ENCODE results near the gene FN1.

FN1 gene

DNA sequence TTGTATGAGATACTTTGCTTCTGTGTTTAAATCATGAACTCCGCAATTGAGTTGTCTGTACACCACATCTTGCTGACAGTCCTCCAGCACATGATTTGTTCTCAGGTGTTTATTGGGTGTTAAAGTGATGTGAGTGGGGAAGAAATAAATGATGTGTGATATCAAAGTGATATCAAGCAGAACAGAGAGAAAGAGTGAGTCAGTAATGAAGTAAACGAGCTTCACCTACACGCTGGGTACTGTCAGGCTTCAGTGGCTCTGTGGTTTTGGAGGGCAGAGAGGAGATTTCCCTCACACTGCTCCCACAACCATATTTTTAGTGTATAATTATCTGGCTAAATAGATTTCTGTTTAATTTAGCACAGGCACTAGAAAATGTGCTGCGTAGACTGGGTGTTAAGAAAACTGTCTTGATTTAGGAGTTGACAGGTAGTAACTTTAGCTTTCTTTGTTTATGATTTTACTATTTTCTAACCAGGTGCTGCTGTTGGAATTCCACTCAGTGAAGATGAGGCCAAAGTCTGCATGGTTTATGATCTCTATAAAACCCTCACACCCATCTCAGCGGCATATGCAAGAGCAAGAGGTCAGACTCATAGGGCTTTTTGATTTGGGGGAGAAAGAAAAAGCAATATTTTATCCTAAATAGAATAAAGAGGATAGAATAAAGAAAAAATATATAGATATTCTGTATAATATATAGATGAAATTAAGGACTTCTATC lies 102.8 kb downstream of the FN1 start:
- H3K79me1 ChIP-seq (replicated peaks; ENCODE audit: low read length, poor library complexity, severe bottlenecking) = peaks cover 7% of the 10 kb centered on the region

DNA sequence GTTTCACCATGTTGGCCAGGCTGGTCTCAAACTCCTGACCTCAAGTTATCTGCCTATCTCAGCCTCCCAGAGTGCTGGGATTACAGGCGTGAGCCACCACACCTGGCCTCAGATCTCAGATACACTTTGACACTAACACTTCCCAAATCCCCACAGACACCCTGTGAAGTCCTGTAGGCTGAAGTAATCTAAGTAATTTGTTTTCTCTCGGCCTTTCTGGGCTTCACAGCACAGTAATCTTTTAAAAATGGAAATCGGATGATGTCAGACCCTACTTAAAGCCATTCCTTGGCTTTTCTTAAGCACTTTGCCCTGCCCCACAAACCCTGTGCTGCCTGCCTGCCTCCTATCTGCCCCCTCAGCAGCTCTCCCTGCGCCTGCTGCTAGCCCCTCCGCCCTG lies 107.8 kb downstream of the FN1 start:
- Histone ChIP-seq H3K79me1 (replicated peaks; ENCODE audit: low read length, poor library complexity, severe bottlenecking) (peaks cover 11% of the 10 kb centered on the region), H4K91ac (ENCODE audit: low read length) (peak overlapping the region; percentile 80), H2BK12ac (ENCODE audit: low read length in 2 of 2) (no peak overlapping the region), H3K9ac (ENCODE audit: low read length) (no peak overlapping the region), H3K27me3 (ENCODE audit: control insufficient read depth in 1 of 2, insufficient read depth in 1 of 2, low read length in 2 of 2) (no peaks in the 10 kb centered on the region), H4K8ac (ENCODE audit: low read length) (peak overlapping the region; percentile 12), H2AK5ac (ENCODE audit: low read length, severe bottlenecking) (no peak overlapping the region), H2AFZ (ENCODE audit: low read depth, low read length) (no peak overlapping the region), H3K36me3 (ENCODE audit: control insufficient read depth in 1 of 2, insufficient read depth in 2 of 2, low read depth in 1 of 2, low read length in 2 of 2) (peaks cover 31 to 76% of the 10 kb centered on the region in 2 experiments), H3K9me3 (ENCODE audit: control insufficient read depth, low read length) (no peaks in the 10 kb centered on the region), H3K4ac (ENCODE audit: low read depth in 1 of 2, low read length in 2 of 2) (peak overlapping the region in 1 of 2 experiments; percentile 35), H2BK5ac (ENCODE audit: low read depth, low read length, poor library complexity, severe bottlenecking) (no peak overlapping the region), H3K27ac (ENCODE audit: low read length, poor library complexity, severe bottlenecking) (no peak overlapping the region), H3K4me3 (ENCODE audit: insufficient read depth in 1 of 2, low read depth in 1 of 2, low read length in 2 of 2) (no peak overlapping the region), H3K4me2 (ENCODE audit: low read length, poor library complexity, severe bottlenecking) (no peak overlapping the region), H3K14ac (ENCODE audit: low read length in 2 of 2) (no peak overlapping the region), H3K23ac (ENCODE audit: low read length in 2 of 2) (no peak overlapping the region), H3K4me1 (ENCODE audit: control insufficient read depth, insufficient read depth, low read depth, low read length) (peaks cover 10% of the 10 kb centered on the region), H2BK120ac (ENCODE audit: low read depth, low read length) (no peak overlapping the region), H3K18ac (ENCODE audit: low read depth in 1 of 2, low read length in 2 of 2) (peak overlapping the region; percentile 25 to 58), H2BK15ac (ENCODE audit: low read depth, poor library complexity, severe bottlenecking) (no peak overlapping the region)
- no peak for DNase-seq
- 86% methylated on average over 4 of the region's 5 CpGs for WGBS

More for the DNA sequence above, 102.8 kb downstream of the FN1 start:
- DNase-seq = no peak
- Histone ChIP-seq H2BK120ac (ENCODE audit: low read depth, low read length) (no peak overlapping the region), H2BK12ac (ENCODE audit: low read length in 2 of 2) (no peak overlapping the region), H3K4me2 (ENCODE audit: low read length, poor library complexity, severe bottlenecking) (no peak overlapping the region), H3K4me3 (ENCODE audit: insufficient read depth in 1 of 2, low read depth in 1 of 2, low read length in 2 of 2) (no peak overlapping the region), H3K4ac (ENCODE audit: low read depth in 1 of 2, low read length in 2 of 2) (no peak overlapping the region), H2BK5ac (ENCODE audit: low read depth, low read length, poor library complexity, severe bottlenecking) (no peak overlapping the region), H4K8ac (ENCODE audit: low read length) (no peak overlapping the region), H2AK5ac (ENCODE audit: low read length, severe bottlenecking) (no peak overlapping the region), H2AFZ (ENCODE audit: low read depth, low read length) (no peak overlapping the region), H3K36me3 (ENCODE audit: control insufficient read depth in 1 of 2, insufficient read depth in 2 of 2, low read depth in 1 of 2, low read length in 2 of 2) (peaks cover 7 to 84% of the 10 kb centered on the region in 2 experiments), H3K9ac (ENCODE audit: low read length) (no peak overlapping the region), H3K9me3 (ENCODE audit: control insufficient read depth, low read length) (no peaks in the 10 kb centered on the region), H3K14ac (ENCODE audit: low read length in 2 of 2) (no peak overlapping the region), H3K27ac (ENCODE audit: low read length, poor library complexity, severe bottlenecking) (no peak overlapping the region), H2BK15ac (ENCODE audit: low read depth, poor library complexity, severe bottlenecking) (no peak overlapping the region), H3K27me3 (ENCODE audit: control insufficient read depth in 1 of 2, insufficient read depth in 1 of 2, low read length in 2 of 2) (no peaks in the 10 kb centered on the region), H4K91ac (ENCODE audit: low read length) (no peak overlapping the region), H3K4me1 (ENCODE audit: control insufficient read depth, insufficient read depth, low read depth, low read length) (peaks cover 9% of the 10 kb centered on the region), H3K23ac (ENCODE audit: low read length in 2 of 2) (no peak overlapping the region), H3K18ac (ENCODE audit: low read depth in 1 of 2, low read length in 2 of 2) (no peak overlapping the region)
- WGBS = 100% methylated on average over 2 of the region's 5 CpGs

DNA sequence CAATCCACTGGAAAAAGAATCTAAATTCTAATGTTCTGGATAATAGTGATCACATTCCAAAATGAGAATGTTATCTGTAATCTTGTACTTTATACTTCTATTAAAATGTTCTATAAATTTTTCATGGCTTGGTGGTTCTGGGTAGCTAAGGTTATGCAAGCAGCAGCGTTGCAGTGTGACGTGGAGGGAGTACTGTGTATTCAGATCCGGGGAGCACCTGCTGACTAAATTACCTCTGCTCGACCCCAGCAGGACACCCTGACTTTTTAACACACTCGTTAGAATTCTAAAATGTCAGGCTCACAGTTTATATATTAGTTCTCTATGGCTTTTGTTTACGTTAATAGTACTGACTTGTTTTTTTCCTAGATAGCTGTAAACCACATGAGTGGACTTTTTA lies 111.1 kb downstream of the FN1 start:
- Histone ChIP-seq H2AK5ac (ENCODE audit: low read length, severe bottlenecking) (no peak overlapping the region), H3K9ac (ENCODE audit: low read length) (no peak overlapping the region), H4K91ac (ENCODE audit: low read length) (no peak overlapping the region), H2BK5ac (ENCODE audit: low read depth, low read length, poor library complexity, severe bottlenecking) (no peak overlapping the region), H2BK15ac (ENCODE audit: low read depth, poor library complexity, severe bottlenecking) (no peak overlapping the region), H4K8ac (ENCODE audit: low read length) (no peak overlapping the region), H3K23ac (ENCODE audit: low read length in 2 of 2) (no peak overlapping the region), H2BK12ac (ENCODE audit: low read length in 2 of 2) (no peak overlapping the region), H3K36me3 (ENCODE audit: control insufficient read depth in 1 of 2, insufficient read depth in 2 of 2, low read depth in 1 of 2, low read length in 2 of 2) (peaks cover 40 to 75% of the 10 kb centered on the region in 2 experiments), H3K4me3 (ENCODE audit: insufficient read depth in 1 of 2, low read depth in 1 of 2, low read length in 2 of 2) (no peak overlapping the region), H3K18ac (ENCODE audit: low read depth in 1 of 2, low read length in 2 of 2) (no peak overlapping the region), H3K4me1 (ENCODE audit: control insufficient read depth, insufficient read depth, low read depth, low read length) (peaks cover 6% of the 10 kb centered on the region), H3K4ac (ENCODE audit: low read depth in 1 of 2, low read length in 2 of 2) (no peak overlapping the region), H2BK120ac (ENCODE audit: low read depth, low read length) (no peak overlapping the region), H3K27ac (ENCODE audit: low read length, poor library complexity, severe bottlenecking) (no peak overlapping the region), H3K4me2 (ENCODE audit: low read length, poor library complexity, severe bottlenecking) (no peak overlapping the region), H3K14ac (ENCODE audit: low read length in 2 of 2) (no peak overlapping the region), H3K27me3 (ENCODE audit: control insufficient read depth in 1 of 2, insufficient read depth in 1 of 2, low read length in 2 of 2) (no peaks in the 10 kb centered on the region), H3K9me3 (ENCODE audit: control insufficient read depth, low read length) (no peaks in the 10 kb centered on the region), H2AFZ (ENCODE audit: low read depth, low read length) (no peak overlapping the region), H3K79me1 (replicated peaks; ENCODE audit: low read length, poor library complexity, severe bottlenecking) (peaks cover 16% of the 10 kb centered on the region)
- no peak for DNase-seq
- 92% methylated on average over 3 of the region's 6 CpGs for WGBS

DNA sequence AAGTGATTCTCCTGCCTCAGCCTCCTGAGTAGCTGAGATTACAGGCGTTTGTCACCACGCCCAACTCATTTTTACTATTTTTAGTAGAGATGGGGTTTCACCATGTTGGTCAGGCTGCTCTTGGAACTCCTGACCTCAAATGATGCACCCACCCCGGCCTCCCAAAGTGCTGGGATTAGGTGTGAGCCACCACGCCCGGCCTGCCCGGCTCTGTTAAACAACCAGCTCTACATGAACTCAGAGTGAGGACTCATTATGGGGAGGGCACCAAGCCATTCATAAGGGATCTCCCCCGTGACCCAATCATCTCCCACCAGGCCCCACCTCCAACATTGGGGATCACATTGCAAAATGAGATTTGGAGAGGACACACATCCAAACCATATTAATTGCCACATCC lies 115.2 kb downstream of the FN1 start:
- Histone ChIP-seq H3K4me3 (ENCODE audit: insufficient read depth in 1 of 2, low read depth in 1 of 2, low read length in 2 of 2) (no peak overlapping the region), H2BK120ac (ENCODE audit: low read depth, low read length) (no peak overlapping the region), H3K27me3 (ENCODE audit: control insufficient read depth in 1 of 2, insufficient read depth in 1 of 2, low read length in 2 of 2) (no peaks in the 10 kb centered on the region), H3K4ac (ENCODE audit: low read depth in 1 of 2, low read length in 2 of 2) (no peak overlapping the region), H2BK5ac (ENCODE audit: low read depth, low read length, poor library complexity, severe bottlenecking) (no peak overlapping the region), H2AK5ac (ENCODE audit: low read length, severe bottlenecking) (no peak overlapping the region), H3K9me3 (ENCODE audit: control insufficient read depth, low read length) (no peaks in the 10 kb centered on the region), H3K4me2 (ENCODE audit: low read length, poor library complexity, severe bottlenecking) (no peak overlapping the region), H4K8ac (ENCODE audit: low read length) (no peak overlapping the region), H2AFZ (ENCODE audit: low read depth, low read length) (no peak overlapping the region), H3K9ac (ENCODE audit: low read length) (no peak overlapping the region), H3K18ac (ENCODE audit: low read depth in 1 of 2, low read length in 2 of 2) (no peak overlapping the region), H3K4me1 (ENCODE audit: control insufficient read depth, insufficient read depth, low read depth, low read length) (no peaks in the 10 kb centered on the region), H3K79me1 (replicated peaks; ENCODE audit: low read length, poor library complexity, severe bottlenecking) (peaks cover 14% of the 10 kb centered on the region), H3K36me3 (ENCODE audit: control insufficient read depth in 1 of 2, insufficient read depth in 2 of 2, low read depth in 1 of 2, low read length in 2 of 2) (peaks cover 22 to 69% of the 10 kb centered on the region in 2 experiments), H2BK12ac (ENCODE audit: low read length in 2 of 2) (no peak overlapping the region), H3K23ac (ENCODE audit: low read length in 2 of 2) (no peak overlapping the region), H2BK15ac (ENCODE audit: low read depth, poor library complexity, severe bottlenecking) (no peak overlapping the region), H3K14ac (ENCODE audit: low read length in 2 of 2) (no peak overlapping the region), H4K91ac (ENCODE audit: low read length) (no peak overlapping the region), H3K27ac (ENCODE audit: low read length, poor library complexity, severe bottlenecking) (no peak overlapping the region)
- WGBS = 96% methylated on average over 7 of the region's 7 CpGs
- no peak for DNase-seq
